A673 (cell line): ENCODE measurements around the gene PIGC. TPM values are rescaled to one million over a fixed set of nuclear protein-coding genes. Genes with fewer than 3 reads are reported as not detected.

Experiments used
- BruUV-seq: library from RNA; stranded (reverse); fragments of 400-500 nt; replicated peaks from 2 replicates; lab custom pipeline; 2021; lab: Mats Ljungman, UMichigan
- CTCF ChIA-PET: fragments of 300-600 bp; sonication (Branson Sonifier 250); formaldehyde crosslinking; loops from one replicate; lab custom pipeline; 2022; ENCODE audit warnings: antibody characterized with exemption; lab: Charles Lee
- POLR2A ChIA-PET: fragments of 300-600 bp; sonication (Branson Sonifier 250); formaldehyde crosslinking; loops from one replicate; lab custom pipeline; 2022; ENCODE audit warnings: antibody characterized with exemption; ENCODE audit not compliant: low non-redundant PET; lab: Charles Lee
- DNase-seq: peaks from one replicate; pipeline ENCODE4 v3.0.0-alpha.2; 2015; ENCODE audit warnings: low spot score
- H3K27ac ChIP-seq: fragments of 200-600 bp; sonication (generic); 2 replicates; pipeline ENCODE4 v1.5.1; 2016; ENCODE audit warnings: mixed run types, low read depth, mild to moderate bottlenecking, mixed read lengths, antibody characterized with exemption, low read length; ENCODE audit not compliant: poor library complexity, severe bottlenecking
- H3K27me3 ChIP-seq: fragments of 200-600 bp; sonication (generic); replicated peaks from 2 replicates; pipeline ENCODE4 v1.6.1; 2017; ENCODE audit warnings: mixed run types, low read depth, mild to moderate bottlenecking, mixed read lengths, antibody characterized with exemption, low read length; ENCODE audit not compliant: insufficient read depth, poor library complexity
- H3K36me3 ChIP-seq: fragments of 200-600 bp; sonication (generic); 2 replicates; pipeline ENCODE4 v1.6.1; 2016; ENCODE audit warnings: mixed run types, mild to moderate bottlenecking, mixed read lengths, antibody characterized with exemption, low read length; ENCODE audit not compliant: insufficient read depth, poor library complexity, severe bottlenecking
- H3K4me1 ChIP-seq: fragments of 200-600 bp; sonication (generic); 2 replicates; pipeline ENCODE4 v1.6.1; 2017; ENCODE audit warnings: mixed run types, mild to moderate bottlenecking, mixed read lengths, antibody characterized with exemption, low read length; ENCODE audit not compliant: insufficient read depth, poor library complexity, severe bottlenecking
- H3K4me3 ChIP-seq: fragments of 200-600 bp; sonication (generic); 2 replicates; pipeline ENCODE4 v1.5.1; 2016; ENCODE audit warnings: low read depth, mixed run types, mild to moderate bottlenecking, mixed read lengths, low read length; ENCODE audit not compliant: poor library complexity, severe bottlenecking
- H3K9me3 ChIP-seq: fragments of 200-600 bp; sonication (generic); 2 replicates; pipeline ENCODE4 v1.6.1; 2016; ENCODE audit warnings: mixed run types, low read depth, mild to moderate bottlenecking, mixed read lengths, antibody characterized with exemption, low read length; ENCODE audit not compliant: poor library complexity, severe bottlenecking
- CTCF ChIP-seq: fragments of 300-800, 200-600 bp; sonication (generic); conservative IDR thresholded peaks from 2 replicates; pipeline ENCODE4 v1.5.1; 2017; ENCODE audit warnings: low read depth, mild to moderate bottlenecking, antibody characterized with exemption, low read length, moderate library complexity, mixed read lengths
- EZH2 ChIP-seq: fragments of 200-600 bp; sonication (generic); IDR thresholded peaks from 2 replicates; pipeline ENCODE4 v1.6.1; 2017; ENCODE audit warnings: borderline replicate concordance, low read depth, mild to moderate bottlenecking, mixed read lengths, antibody characterized with exemption, low read length; ENCODE audit not compliant: poor library complexity, severe bottlenecking
- intact Hi-C: fragments of 100-400 bp; cut with micrococcal nuclease; formaldehyde crosslinking; loops from one replicate; pipeline ENCODE4 v1.10.0; 2022; ENCODE audit not compliant: unreplicated experiment
- total RNA-seq: library from RNA; stranded (reverse); gene quantifications from 2 replicates; pipeline ENCODE4 v1.2.3, GENCODE V29; 2021

PIGC gene
- total RNA-seq, 1 experiment from 2014 or later, result 21.0 TPM

- Histone ChIP-seq H3K27me3 (no peaks in the 10 kb centered on the region), H3K36me3 (no peaks in the 10 kb centered on the region), H3K27ac (no peak overlapping the region), H3K4me1 (no peaks in the 10 kb centered on the region), H3K4me3 (no peak overlapping the region), H3K9me3 (no peaks in the 10 kb centered on the region)
- TF ChIP-seq CTCF, result no peak
- TF ChIP-seq EZH2, result no peak
- ChIA-PET CTCF (no interaction called here), POLR2A (no interaction called here)
- intact Hi-C loops, result no loop called here
- DNase-seq, result no peak
- no TSS peak for BruUV-seq
These were observed 9.3 kb upstream of the PIGC start for GRCh38 chr1:172453153-172453545.

- no peak overlapping the region for H3K4me3 ChIP-seq
- H3K36me3 ChIP-seq, result no peaks in the 10 kb centered on the region
- BruUV-seq, result no TSS peak
- intact Hi-C loops, result no loop called here
- no peak for DNase-seq
- TF ChIP-seq CTCF (no peak), EZH2 (no peak)
- H3K27me3 ChIP-seq, result no peaks in the 10 kb centered on the region
- H3K4me1 ChIP-seq, result no peaks in the 10 kb centered on the region
- no peak overlapping the region for H3K27ac ChIP-seq
- H3K9me3 ChIP-seq, result no peaks in the 10 kb centered on the region
- ChIA-PET CTCF (no interaction called here), POLR2A (no interaction called here)
These were observed 8.8 kb upstream of the PIGC start for GRCh38 chr1:172452536-172453152.

GRCh38 chr1:172451002-172451443 lies 7.2 kb upstream of the PIGC start:
- no peaks in the 10 kb centered on the region for H3K9me3 ChIP-seq
- intact Hi-C loops, result no loop called here
- no peaks in the 10 kb centered on the region for H3K4me1 ChIP-seq
- TF ChIP-seq EZH2, result no peak
- TF ChIP-seq CTCF, result no peak
- DNase-seq, result no peak
- H3K36me3 ChIP-seq, result no peaks in the 10 kb centered on the region
- no peak overlapping the region for H3K4me3 ChIP-seq
- CTCF ChIA-PET, result no interaction called here
- H3K27ac ChIP-seq, result no peak overlapping the region
- no TSS peak for BruUV-seq
- no peaks in the 10 kb centered on the region for H3K27me3 ChIP-seq
- POLR2A ChIA-PET, result no interaction called here
